HG03039 (cell line): ENCODE data around the gene DPP6.

Source experiments
- ATAC-seq: cut with Tn5 transposase; IDR thresholded peaks from one replicate; pipeline ENCODE4 v1.9.1; 2021; ENCODE audit warnings: mild to moderate bottlenecking, moderate library complexity; ENCODE audit not compliant: unreplicated experiment

The DPP6 gene

GRCh38 chr7:154898973-154899855, 847.0 kb downstream of the DPP6 start:
- ATAC-seq = no peak

DNA sequence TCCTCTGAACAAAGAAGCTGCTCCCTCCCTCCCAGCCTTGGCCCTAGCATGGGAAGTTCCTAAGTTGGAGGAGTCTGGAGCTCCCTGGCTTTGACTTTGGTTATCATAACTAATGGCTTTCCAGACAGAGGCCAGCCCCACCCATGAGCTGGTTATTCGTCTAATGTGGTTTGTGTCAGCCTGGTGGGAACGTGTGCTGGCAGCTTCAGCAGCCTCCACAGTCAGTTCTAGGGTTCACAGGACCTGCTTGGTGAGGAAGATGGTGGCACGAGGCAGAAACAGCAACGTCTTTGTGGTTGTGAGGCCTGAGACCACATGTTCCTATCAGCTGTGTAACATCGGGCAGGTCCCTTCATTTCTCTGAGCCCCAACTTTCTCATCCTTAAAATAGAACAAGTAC, 847.7 kb downstream of the DPP6 start:
- no peak for ATAC-seq

- no peak for ATAC-seq
Measured at GRCh38 chr7:154902600-154903082, 850.4 kb downstream of the DPP6 start.

GRCh38 chr7:154903083-154903731, 851.0 kb downstream of the DPP6 start:
- no peak for ATAC-seq

- ATAC-seq = no peak
Measured at GRCh38 chr7:154905146-154905545, 852.9 kb downstream of the DPP6 start.

- no peak for ATAC-seq
Measured at GRCh38 chr7:154905615-154906014, 853.4 kb downstream of the DPP6 start.

DNA sequence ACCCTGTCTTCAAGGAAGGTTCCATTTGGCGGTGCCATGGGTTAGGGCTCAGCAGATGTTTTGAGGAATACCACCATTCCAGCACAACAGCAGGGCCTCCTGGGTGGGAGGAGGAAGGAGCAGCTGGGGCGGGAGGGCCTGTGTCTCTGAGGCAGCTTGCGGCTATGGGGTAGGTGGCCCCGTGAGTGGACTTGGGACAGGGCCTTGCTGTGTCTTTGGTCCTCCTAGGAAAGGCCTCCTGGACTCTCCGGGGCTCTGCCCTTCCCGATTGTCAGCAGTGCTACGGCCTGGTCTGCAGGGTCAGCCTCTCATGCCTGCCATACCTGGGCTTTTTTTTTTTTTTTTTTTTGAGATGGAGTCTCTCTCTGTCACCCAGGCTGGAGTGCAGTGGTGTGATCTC, 854.0 kb downstream of the DPP6 start:
- no peak for ATAC-seq

DNA sequence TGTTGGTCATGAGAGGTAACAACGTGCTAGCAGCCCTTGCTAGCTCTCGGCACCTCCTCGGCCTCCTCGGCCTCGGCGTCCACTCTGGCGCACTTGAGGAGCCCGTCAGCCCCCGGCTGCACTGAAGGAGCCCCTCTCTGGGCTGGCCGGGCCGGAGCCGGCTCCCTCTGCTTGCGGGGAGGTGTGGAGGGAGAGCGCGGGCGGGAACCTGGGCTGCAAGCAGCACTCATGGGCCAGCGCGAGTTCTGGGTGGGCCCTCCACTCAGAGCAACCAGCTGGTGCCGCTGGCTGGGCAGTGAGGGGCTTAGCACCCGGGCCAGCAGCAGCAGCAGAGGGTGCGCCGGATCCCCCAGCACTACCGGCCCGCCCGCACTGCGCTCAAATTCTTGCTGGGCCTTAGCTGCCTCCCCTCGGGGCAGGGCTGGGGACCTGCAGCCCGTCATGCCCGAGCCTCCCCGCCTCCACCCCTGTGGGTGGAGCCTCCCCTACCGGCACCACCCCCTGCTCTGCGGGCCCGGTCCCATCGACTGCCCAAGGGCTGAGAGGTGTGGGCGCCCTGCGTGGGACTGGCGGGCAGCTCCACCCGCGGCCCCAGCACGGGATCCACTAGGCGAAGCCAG, 854.6 kb downstream of the DPP6 start:
- ATAC-seq = no peak

DNA sequence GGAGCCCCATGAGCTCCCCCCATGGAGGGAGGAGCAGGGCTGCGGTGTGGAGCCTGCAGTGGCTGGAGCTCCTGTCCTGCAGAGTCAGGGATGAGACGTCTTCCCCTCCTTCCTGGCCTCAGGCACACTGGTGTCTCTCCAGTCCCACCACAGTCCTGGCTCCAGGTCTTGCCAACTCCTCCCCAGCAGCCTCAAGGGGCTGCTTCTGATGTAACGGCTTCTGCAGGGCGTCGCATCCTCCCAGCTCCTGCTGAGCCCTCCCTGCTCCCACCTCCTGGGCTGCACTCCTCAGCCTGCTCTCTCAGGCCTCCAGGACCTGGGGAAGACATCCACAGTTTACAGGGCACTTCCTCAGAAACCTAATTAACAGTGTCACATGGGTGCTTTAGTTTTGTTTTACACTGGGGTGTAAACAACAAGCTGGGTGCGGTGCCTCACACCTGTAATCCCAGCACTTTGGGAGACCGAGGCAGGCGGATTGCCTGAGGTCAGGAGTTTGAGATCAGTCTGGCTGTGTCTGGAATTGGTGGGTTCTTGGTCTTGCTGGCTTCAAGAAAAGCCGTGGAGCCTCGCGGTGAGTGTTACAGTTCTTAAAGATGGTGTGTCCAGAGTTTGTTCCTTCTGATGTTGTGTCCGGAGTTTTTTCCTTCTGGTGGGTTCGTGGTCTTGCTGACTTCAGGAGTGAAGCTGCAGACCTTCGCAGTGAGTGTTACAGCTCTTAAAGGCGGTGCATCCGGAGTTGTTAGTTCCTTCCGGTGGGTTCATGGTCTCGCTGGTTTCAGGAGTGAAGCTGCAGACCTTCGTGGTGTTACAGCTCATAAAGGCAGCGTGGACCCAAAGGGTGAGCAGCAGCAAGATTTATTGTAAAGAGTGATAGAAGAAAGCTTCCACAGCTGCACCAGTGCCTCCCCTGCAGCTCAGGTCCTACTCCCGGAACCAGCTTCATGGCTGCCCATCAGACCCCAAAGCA, 855.7 kb downstream of the DPP6 start:
- no peak for ATAC-seq

- no peak for ATAC-seq
Measured at GRCh38 chr7:154909241-154910105, 857.3 kb downstream of the DPP6 start.

GRCh38 chr7:154910125-154910524, 857.9 kb downstream of the DPP6 start:
- ATAC-seq = no peak

GRCh38 chr7:154910977-154911376, 858.8 kb downstream of the DPP6 start:
- no peak for ATAC-seq

GRCh38 chr7:154911411-154911810, 859.2 kb downstream of the DPP6 start:
- no peak for ATAC-seq

DNA sequence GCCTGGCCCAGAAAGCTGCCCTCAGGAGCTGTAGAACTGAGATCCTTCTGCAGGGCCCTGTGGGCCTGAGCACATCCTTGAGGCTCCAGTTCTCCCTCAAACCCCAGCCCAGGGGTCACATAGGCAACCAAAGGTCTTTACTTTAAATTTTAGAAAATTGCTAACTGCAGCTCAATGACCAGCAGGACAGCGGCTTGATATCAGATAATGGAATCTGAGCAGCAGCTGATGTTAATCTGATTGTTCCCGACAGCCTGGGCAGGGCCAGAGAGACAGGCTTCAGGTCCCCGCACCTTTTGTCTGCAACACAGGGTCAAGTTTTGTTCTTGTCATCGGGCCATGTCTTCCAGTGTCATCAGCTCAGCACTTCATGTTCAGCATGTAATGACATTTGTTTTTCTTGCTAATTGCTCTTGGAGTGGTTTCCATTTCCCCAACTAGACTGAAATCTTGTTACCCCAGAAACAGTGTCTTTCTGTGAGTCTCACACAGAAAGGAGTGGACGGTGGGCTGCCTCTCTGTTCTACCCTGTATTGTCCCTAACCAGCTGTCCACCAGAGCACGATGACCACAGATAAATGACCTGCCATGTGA, 859.8 kb downstream of the DPP6 start:
- ATAC-seq = no peak

DNA sequence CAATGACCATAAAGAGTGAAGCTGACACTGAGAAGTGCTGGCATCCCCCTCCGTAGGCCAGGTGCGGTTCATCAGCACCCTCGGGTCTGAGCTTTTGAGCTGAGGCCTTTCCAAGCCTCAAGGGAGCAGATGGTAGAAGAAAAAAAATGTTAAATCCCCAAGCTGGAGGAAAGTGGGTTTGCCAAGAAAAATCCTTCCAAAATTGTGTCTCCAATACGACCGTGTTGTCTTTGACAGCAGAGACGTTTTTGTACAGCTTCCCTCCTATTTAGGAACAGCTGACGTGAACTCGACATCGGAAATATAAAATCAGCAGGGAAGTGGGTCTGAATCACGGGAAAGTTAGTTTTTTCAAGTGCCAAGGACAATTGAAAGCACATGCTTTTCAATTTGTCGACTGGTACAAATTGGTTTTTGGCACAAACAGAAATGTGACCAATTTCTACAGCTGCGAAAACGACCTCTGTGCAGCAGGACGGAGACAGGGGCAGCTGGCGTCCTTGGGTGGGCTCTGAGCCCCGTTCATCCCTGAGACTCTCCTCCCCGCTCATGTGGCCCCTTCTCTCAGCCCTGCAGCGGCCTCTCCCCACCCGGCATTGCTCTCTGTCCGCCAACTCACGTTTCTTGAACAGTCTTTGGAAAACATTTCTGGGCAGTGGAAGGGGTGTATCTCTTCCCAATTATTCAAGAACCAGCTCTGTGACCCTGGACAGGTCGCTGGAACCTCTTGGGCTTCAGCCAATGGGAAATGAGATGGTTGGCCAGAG, 860.9 kb downstream of the DPP6 start:
- no peak for ATAC-seq

- peak; percentile 95 for ATAC-seq
Measured at GRCh38 chr7:154913638-154914307, 861.6 kb downstream of the DPP6 start.

GRCh38 chr7:154914308-154914995, 862.3 kb downstream of the DPP6 start:
- ATAC-seq = no peak
